Mammary epithelial cell (primary cell): ENCODE data around the gene MSH4.

Source experiments
- EZH2 ChIP-seq: IDR thresholded peaks from 2 replicates; pipeline ENCODE4 v1.6.1; 2012; ENCODE audit warnings: low read length, inconsistent platforms, borderline replicate concordance
- TF ChIP-seq, protein P1 (sequence below), 2 donors: IDR thresholded peaks in 1 of 2; conservative IDR thresholded peaks in 1 of 2; 2 replicates each; pipeline ENCODE4 v1.5.1; 2011 to 2012; ENCODE audit warnings: inconsistent platforms in 2 of 2, low read length in 2 of 2, mild to moderate bottlenecking in 2 of 2, control low read depth in 1 of 2, low read depth in 1 of 2; ENCODE audit not compliant: insufficient read depth in 1 of 2; ENCODE audit errors: extremely low read depth in 1 of 2

GRCh38 chr1:75785983-75786853, 10.5 kb upstream of the MSH4 start, which contains the start of gene RABGGTB:
- TF ChIP-seq, protein P1, sequence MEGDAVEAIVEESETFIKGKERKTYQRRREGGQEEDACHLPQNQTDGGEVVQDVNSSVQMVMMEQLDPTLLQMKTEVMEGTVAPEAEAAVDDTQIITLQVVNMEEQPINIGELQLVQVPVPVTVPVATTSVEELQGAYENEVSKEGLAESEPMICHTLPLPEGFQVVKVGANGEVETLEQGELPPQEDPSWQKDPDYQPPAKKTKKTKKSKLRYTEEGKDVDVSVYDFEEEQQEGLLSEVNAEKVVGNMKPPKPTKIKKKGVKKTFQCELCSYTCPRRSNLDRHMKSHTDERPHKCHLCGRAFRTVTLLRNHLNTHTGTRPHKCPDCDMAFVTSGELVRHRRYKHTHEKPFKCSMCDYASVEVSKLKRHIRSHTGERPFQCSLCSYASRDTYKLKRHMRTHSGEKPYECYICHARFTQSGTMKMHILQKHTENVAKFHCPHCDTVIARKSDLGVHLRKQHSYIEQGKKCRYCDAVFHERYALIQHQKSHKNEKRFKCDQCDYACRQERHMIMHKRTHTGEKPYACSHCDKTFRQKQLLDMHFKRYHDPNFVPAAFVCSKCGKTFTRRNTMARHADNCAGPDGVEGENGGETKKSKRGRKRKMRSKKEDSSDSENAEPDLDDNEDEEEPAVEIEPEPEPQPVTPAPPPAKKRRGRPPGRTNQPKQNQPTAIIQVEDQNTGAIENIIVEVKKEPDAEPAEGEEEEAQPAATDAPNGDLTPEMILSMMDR (conservative IDR thresholded peaks at IDR 0.05 in 1 of 2, IDR thresholded peaks at IDR 0.05 in 1 of 2; ENCODE audit: extremely low read depth in 1 of 2, insufficient read depth in 1 of 2, low read depth in 1 of 2, low read length in 2 of 2) = no peak
- no peak for TF ChIP-seq EZH2
